Endometrial microvascular endothelial cells (primary cell): ENCODE data around the gene P4HA1. TPM values are rescaled to one million over a fixed set of nuclear protein-coding genes. Genes with fewer than 3 reads are reported as not detected.
"Not testable (repeated sequence)": the region's sequence is repeated elsewhere in the genome, so short reads cannot be mapped to it uniquely, and the experiment has no call there.

Source experiments
- in situ Hi-C: cut with HindIII; loops from 2 replicates; pipeline ENCODE4 v1.10.0; 2017; ENCODE audit warnings: low sequenced_read_pairs, low pct_unique_long_range_greater_than_20kb; ENCODE audit errors: inconsistent ontology term
- total RNA-seq: library from RNA; depleted of rRNA; stranded (reverse); fragments of >200 nt; gene quantifications from one replicate; pipeline ENCODE4 v1.2.3, GENCODE V29; 2015; ENCODE audit errors: inconsistent ontology term

The P4HA1 gene
- total RNA-seq, 1 donor from 2014 or later: 32.0 TPM

- in situ Hi-C loops: no loop called here
Observed at GRCh38 chr10:73003822-73004221, 92.8 kb downstream of the P4HA1 start.

- in situ Hi-C loops: no loop called here
Observed at GRCh38 chr10:73000973-73001372, 95.7 kb downstream of the P4HA1 start.

GRCh38 chr10:72997099-72997498 lies 99.6 kb downstream of the P4HA1 start:
- in situ Hi-C loops: no loop called here

- in situ Hi-C loops: not testable (repeated sequence)
Observed at GRCh38 chr10:72995459-72995858, 101.2 kb downstream of the P4HA1 start.

GRCh38 chr10:72989771-72990170 lies 106.9 kb downstream of the P4HA1 start:
- in situ Hi-C loops: not testable (repeated sequence)

- in situ Hi-C loops: not testable (repeated sequence)
Observed at GRCh38 chr10:72984618-72985017, 112.0 kb downstream of the P4HA1 start.

- in situ Hi-C loops: no loop called here
Observed at GRCh38 chr10:72981882-72982529, 114.7 kb downstream of the P4HA1 start.

GRCh38 chr10:72981028-72981881 lies 115.4 kb downstream of the P4HA1 start:
- in situ Hi-C loops: no loop called here

GRCh38 chr10:72980348-72980747 lies 116.3 kb downstream of the P4HA1 start:
- in situ Hi-C loops: no loop called here

- in situ Hi-C loops: no loop called here
Observed at GRCh38 chr10:72979709-72980108, 117.0 kb downstream of the P4HA1 start.

- in situ Hi-C loops: no loop called here
Observed at GRCh38 chr10:72976886-72977285, 119.8 kb downstream of the P4HA1 start.

Other genes starting within 250 kb of the P4HA1 start
- not detected for gene OIT3, start 203.1 kb downstream of the P4HA1 start, total RNA-seq
- not detected for gene PLA2G12B, start 142.1 kb downstream of the P4HA1 start, total RNA-seq
- gene NUDT13, start 13.6 kb upstream of the P4HA1 start, total RNA-seq: 0.74 TPM
- 37.5 TPM for gene ECD, start 71.1 kb upstream of the P4HA1 start, total RNA-seq
- gene FAM149B1, start 71.3 kb upstream of the P4HA1 start, total RNA-seq: 17.1 TPM
- gene DNAJC9, start 150.4 kb upstream of the P4HA1 start, total RNA-seq: 63.9 TPM
- gene MRPS16, start 155.8 kb upstream of the P4HA1 start, total RNA-seq: 74.1 TPM